ENCODE measurements around the gene CFAP251.

Gene CFAP251

GRCh38 chr12:121966959-121967358 lies 48.6 kb downstream of the CFAP251 start:
- TF ChIP-seq CTCF (IDR thresholded peaks at IDR 0.05; ENCODE audit: poor library complexity, severe bottlenecking): no peak
- Histone ChIP-seq H3K9me3 (ENCODE audit: severe bottlenecking) (no peaks in the 10 kb centered on the region), H3K36me3 (ENCODE audit: low read depth) (peaks cover 56% of the 10 kb centered on the region), H3K27ac (ENCODE audit: poor library complexity, severe bottlenecking) (no peak overlapping the region), H3K4me1 (ENCODE audit: insufficient read depth, poor library complexity, severe bottlenecking) (peaks cover 17% of the 10 kb centered on the region), H3K27me3 (ENCODE audit: insufficient read depth, poor library complexity, severe bottlenecking) (no peaks in the 10 kb centered on the region), H3K4me3 (ENCODE audit: severe bottlenecking) (no peak overlapping the region)
- DNase-seq (ENCODE audit: low spot score) (no peak), ATAC-seq (ENCODE audit: low read depth) (no peak)

GRCh38 chr12:121968876-121969275 lies 50.5 kb downstream of the CFAP251 start:
- Histone ChIP-seq H3K27ac (ENCODE audit: poor library complexity, severe bottlenecking) (no peak overlapping the region), H3K9me3 (ENCODE audit: severe bottlenecking) (no peaks in the 10 kb centered on the region), H3K4me3 (ENCODE audit: severe bottlenecking) (no peak overlapping the region), H3K4me1 (ENCODE audit: insufficient read depth, poor library complexity, severe bottlenecking) (peaks cover 16% of the 10 kb centered on the region), H3K36me3 (ENCODE audit: low read depth) (peaks cover 43% of the 10 kb centered on the region), H3K27me3 (ENCODE audit: insufficient read depth, poor library complexity, severe bottlenecking) (no peaks in the 10 kb centered on the region)
- TF ChIP-seq CTCF (IDR thresholded peaks at IDR 0.05; ENCODE audit: poor library complexity, severe bottlenecking): no peak
- ATAC-seq (ENCODE audit: low read depth) (no peak), DNase-seq (ENCODE audit: low spot score) (no peak)

GRCh38 chr12:121969726-121970125 lies 51.3 kb downstream of the CFAP251 start:
- peaks cover 38% of the 10 kb centered on the region for H3K36me3 ChIP-seq (ENCODE audit: low read depth)
- H3K4me1 ChIP-seq (ENCODE audit: insufficient read depth, poor library complexity, severe bottlenecking): peaks cover 7% of the 10 kb centered on the region
- no peak overlapping the region for H3K27ac ChIP-seq (ENCODE audit: poor library complexity, severe bottlenecking)
- H3K27me3 ChIP-seq (ENCODE audit: insufficient read depth, poor library complexity, severe bottlenecking): no peaks in the 10 kb centered on the region
- H3K4me3 ChIP-seq (ENCODE audit: severe bottlenecking): no peak overlapping the region
- DNase-seq (ENCODE audit: low spot score) (no peak), ATAC-seq (ENCODE audit: low read depth) (no peak)
- H3K9me3 ChIP-seq (ENCODE audit: severe bottlenecking): no peaks in the 10 kb centered on the region
- no peak for TF ChIP-seq CTCF (IDR thresholded peaks at IDR 0.05; ENCODE audit: poor library complexity, severe bottlenecking)

- H3K9me3 ChIP-seq (ENCODE audit: severe bottlenecking): no peaks in the 10 kb centered on the region
- no peaks in the 10 kb centered on the region for H3K4me1 ChIP-seq (ENCODE audit: insufficient read depth, poor library complexity, severe bottlenecking)
- ATAC-seq (ENCODE audit: low read depth) (no peak), DNase-seq (ENCODE audit: low spot score) (no peak)
- H3K27ac ChIP-seq (ENCODE audit: poor library complexity, severe bottlenecking): no peak overlapping the region
- no peak for TF ChIP-seq CTCF (IDR thresholded peaks at IDR 0.05; ENCODE audit: poor library complexity, severe bottlenecking)
- H3K27me3 ChIP-seq (ENCODE audit: insufficient read depth, poor library complexity, severe bottlenecking): no peaks in the 10 kb centered on the region
- H3K36me3 ChIP-seq (ENCODE audit: low read depth): peaks cover 38% of the 10 kb centered on the region
- no peak overlapping the region for H3K4me3 ChIP-seq (ENCODE audit: severe bottlenecking)
Observed at GRCh38 chr12:121970581-121971300, 52.3 kb downstream of the CFAP251 start.
